HG02759 (cell line): ENCODE measurements around the gene KRTAP10-5.
"Not testable (repeated sequence)": the region's sequence is repeated elsewhere in the genome, so short reads cannot be mapped to it uniquely, and the experiment has no call there.

Experiments used
- ATAC-seq: cut with Tn5 transposase; IDR thresholded peaks from one replicate; pipeline ENCODE4 v1.9.1; 2021; ENCODE audit warnings: mild to moderate bottlenecking, moderate library complexity; ENCODE audit not compliant: unreplicated experiment

KRTAP10-5 gene

DNA sequence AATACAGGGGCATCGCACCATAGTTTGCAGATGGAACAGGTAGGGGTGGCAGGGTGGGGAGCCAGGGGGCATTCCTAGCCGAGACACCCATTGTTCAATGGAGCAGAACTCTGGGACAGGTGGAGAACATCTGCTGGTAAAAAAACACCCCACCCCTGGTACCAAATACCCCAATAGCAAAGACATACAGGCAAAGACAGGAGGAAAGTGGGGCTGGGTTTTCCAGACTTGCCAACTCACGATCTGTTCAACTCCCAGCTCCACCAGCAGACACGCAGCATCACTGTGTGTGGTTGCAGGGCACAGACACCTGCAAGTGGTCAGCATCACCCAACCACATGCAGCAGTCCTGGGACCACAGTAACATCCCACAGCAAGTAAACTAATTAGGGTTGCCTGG lies 31.1 kb upstream of the KRTAP10-5 start:
- no peak for ATAC-seq

DNA sequence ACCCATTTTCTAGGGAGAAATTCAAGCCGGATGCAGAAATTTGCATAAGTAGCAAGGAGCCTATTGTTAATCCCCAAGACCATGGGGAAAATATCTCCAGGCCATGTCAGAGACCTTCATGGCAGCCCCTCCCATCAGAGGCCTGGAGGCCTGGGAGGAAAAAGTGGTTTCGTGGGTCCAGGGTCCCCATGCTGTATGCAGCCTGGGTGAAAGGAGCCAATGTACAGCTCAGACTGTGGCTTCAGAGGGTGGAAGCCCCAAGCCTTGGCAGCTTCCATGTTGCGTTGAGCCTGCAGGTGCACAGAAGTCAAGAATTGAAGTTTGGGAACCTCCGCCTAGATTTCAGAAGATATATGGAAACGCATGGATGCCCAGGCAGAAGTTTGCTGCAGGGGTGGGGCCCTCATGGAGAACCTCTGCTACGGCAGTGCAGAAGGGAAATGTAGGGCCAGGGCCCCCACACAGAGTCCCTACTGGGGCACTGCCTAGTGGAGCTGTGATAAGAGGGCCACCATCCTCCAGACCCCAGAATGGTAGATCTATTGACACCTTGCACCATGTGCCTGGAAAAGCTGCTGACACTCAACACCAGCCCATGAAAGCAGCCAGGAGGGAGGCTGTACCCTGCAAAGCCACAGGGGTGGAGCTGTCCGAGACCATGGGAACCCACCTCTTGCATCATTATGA lies 29.9 kb upstream of the KRTAP10-5 start:
- not testable (repeated sequence) for ATAC-seq

GRCh38 chr21:44609193-44609592 lies 28.8 kb upstream of the KRTAP10-5 start:
- ATAC-seq = no peak

- no peak for ATAC-seq
These were observed 26.1 kb upstream of the KRTAP10-5 start for GRCh38 chr21:44606495-44606894.

GRCh38 chr21:44603911-44604310 lies 23.5 kb upstream of the KRTAP10-5 start:
- no peak for ATAC-seq

- ATAC-seq = no peak
These were observed 22.9 kb upstream of the KRTAP10-5 start for GRCh38 chr21:44603109-44603875.

DNA sequence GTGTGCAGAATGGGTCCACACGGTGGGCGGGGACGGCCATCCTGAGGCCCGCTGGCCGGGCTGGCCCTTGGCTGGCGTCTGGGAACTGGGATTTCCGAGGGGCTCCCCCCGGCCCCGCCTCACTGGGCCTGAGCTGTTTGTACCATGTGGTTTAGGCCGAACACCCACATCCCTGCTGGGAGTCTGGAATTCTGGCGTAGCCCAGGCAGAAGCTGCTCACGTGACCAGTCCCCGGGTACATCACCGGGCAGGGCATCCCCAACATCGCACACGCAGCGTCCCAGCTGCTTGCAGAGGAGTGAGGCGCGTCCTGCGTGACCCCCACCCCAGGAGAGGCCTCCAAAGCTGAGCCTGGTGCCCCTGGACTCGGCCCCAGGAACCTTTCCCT lies 22.1 kb upstream of the KRTAP10-5 start:
- ATAC-seq = no peak

GRCh38 chr21:44601596-44602462 lies 21.4 kb upstream of the KRTAP10-5 start:
- no peak for ATAC-seq

DNA sequence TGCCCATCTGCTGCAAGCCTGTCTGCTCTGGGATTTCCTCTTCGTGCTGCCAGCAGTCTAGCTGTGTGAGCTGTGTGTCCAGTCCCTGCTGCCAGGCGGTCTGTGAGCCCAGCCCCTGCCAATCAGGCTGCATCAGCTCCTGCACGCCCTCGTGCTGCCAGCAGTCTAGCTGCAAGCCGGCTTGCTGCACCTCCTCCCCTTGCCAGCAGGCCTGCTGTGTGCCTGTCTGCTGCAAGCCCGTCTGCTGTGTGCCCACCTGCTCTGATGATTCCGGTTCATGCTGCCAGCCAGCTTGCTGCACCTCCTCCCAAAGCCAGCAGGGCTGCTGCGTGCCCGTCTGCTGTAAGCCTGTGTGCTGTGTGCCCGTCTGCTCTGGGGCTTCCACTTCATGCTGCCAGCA lies 20.7 kb upstream of the KRTAP10-5 start:
- ATAC-seq = not testable (repeated sequence)

DNA sequence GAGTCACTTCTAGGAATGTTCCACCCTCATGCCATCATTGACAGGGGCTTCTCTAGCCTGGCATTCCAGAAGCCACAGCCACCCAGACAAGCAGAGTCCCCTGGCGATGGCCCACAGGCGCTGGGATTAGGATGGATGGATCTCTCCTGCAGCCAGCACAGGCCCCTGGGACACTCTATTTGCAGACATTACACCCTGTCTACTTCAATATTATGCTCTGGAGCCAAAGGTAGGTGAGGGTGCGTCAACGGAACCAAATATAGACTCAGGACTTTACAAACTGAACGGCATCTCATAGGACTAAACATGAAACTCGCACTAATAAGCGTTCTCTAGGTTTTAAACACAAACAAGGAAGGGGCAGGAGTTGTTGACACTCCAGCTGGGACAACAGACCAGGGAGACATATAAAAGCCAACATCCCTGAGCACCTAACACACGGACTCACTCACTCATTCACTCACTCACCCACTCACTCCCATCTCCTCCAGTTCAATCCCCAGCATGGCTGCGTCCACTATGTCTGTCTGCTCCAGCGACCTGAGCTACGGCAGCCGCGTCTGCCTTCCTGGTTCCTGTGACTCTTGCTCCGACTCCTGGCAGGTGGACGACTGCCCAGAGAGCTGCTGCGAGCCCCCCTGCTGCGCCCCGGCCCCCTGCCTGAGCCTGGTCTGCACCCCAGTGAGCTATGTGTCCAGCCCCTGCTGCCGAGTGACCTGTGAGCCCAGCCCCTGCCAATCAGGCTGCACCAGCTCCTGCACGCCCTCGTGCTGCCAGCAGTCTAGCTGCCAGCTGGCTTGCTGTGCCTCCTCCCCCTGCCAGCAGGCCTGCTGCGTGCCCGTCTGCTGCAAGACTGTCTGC lies 19.9 kb upstream of the KRTAP10-5 start, which contains the start of gene KRTAP10-7:
Gene KRTAP10-7, plus strand, starts transcription at position 480 of the 861 bp plus-strand sequence. Its CDS starts 25 bp downstream, at position 505.
- not testable (repeated sequence) for ATAC-seq

- no peak for ATAC-seq
These were observed 19.0 kb upstream of the KRTAP10-5 start for GRCh38 chr21:44599264-44600029.

- no peak for ATAC-seq
These were observed 17.7 kb upstream of the KRTAP10-5 start for GRCh38 chr21:44598061-44598460.

DNA sequence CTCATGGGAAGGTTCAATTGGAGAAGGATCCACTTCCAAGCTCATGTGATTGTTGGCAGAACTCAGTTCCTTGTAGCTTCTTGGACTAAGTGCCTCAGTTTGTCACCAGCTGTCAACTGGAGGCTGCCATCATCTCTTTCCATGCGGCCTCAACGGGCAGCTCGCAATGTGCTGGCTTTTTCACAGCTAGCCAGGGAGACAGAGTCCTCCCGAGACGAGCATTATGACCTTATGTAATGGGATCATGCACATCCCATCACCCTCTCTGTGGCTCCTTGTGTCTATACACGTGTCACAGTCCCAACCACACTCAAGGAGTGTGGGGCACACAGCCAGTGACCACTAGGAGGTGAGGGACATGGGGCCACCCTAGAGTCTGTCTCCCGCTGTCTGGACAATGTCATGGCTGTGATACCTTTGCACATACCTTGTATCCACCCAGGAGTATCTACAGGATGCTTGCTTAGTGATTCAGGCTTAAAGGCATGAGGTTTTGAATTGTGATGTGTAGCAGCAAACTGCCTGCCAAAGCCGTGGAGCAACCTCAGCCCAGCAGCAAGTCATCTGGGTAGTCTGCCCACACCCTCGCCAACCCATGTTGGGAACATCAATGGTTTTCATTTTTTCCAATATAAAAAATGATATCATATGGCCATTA lies 15.8 kb upstream of the KRTAP10-5 start:
- no peak for ATAC-seq

GRCh38 chr21:44595524-44595923 lies 15.1 kb upstream of the KRTAP10-5 start:
- ATAC-seq = no peak

- ATAC-seq = no peak
These were observed 14.1 kb upstream of the KRTAP10-5 start for GRCh38 chr21:44594406-44594916.

- ATAC-seq = no peak
These were observed 13.4 kb upstream of the KRTAP10-5 start for GRCh38 chr21:44593598-44594405.

DNA sequence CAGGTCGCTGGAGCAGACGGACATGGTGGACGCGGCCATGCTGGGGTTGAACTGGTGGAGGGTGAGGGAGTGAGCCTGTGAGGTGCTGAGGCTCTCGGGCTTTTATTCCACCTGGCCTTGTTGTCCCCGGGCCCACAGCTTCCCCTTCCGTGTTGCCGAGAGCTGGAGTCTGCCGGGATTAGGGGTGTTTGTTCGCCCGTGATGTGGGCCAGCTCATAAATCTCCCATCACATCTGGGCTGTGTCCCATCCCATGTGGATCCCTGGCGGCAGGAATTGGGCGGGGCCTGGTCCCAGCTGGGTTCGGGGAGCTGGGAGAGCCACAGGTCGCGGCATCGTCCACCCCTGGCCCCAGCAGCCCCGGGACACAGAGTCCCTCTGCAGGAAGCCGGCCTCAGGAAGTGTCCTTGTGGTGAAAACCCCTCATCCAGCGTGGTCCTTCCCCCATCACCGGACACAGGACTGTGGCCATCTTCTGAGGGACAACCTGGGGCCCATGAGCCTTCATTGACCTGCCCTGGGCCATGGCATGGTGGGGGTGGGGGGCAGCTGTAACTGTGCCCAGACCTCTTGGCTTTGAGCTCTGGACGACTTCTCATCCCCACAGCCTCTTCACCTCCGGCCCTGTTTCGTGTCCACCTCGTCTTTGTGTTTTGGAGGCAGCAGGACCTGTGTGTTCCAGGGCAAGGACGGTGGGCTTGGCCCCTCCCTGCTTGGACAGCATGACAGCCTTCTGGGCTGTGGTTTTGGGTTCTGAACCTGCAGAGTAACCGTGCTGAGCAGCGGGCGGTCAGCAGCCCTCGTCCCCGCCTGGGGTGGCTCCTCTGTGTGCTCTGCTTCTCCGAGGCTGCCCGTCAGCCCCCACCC lies 12.3 kb upstream of the KRTAP10-5 start, which contains the start of gene KRTAP10-6:
Gene KRTAP10-6, minus strand, starts transcription at position 60 of the 866 bp plus-strand sequence. Its CDS starts 21 bp downstream, at position 39.
- no peak for ATAC-seq
